ENCODE data around the gene INTS11.

INTS11 gene

GRCh38 chr1:1283821-1284220, 40.6 kb downstream of the INTS11 start:
- TF ChIP-seq ZNF274 (IDR thresholded peaks at IDR 0.05; ENCODE audit: low read depth, low read length): no peak

GRCh38 chr1:1282998-1283397, 41.5 kb downstream of the INTS11 start:
- no peak overlapping the region for H3K4me3 ChIP-seq (ENCODE audit: low read length)
- no peak for TF ChIP-seq ZNF274 (IDR thresholded peaks at IDR 0.05; ENCODE audit: low read depth, low read length)

More at GRCh38 chr1:1283821-1284220, 40.6 kb downstream of the INTS11 start:
- no peak overlapping the region for H3K4me3 ChIP-seq (ENCODE audit: low read length)

GRCh38 chr1:1281533-1282321, 42.7 kb downstream of the INTS11 start:
- no peak for TF ChIP-seq ZNF274 (IDR thresholded peaks at IDR 0.05; ENCODE audit: low read depth, low read length)
- no peak overlapping the region for H3K4me3 ChIP-seq (ENCODE audit: low read length)

- TF ChIP-seq ZNF274 (IDR thresholded peaks at IDR 0.05; ENCODE audit: low read depth, low read length): no peak
- H3K4me3 ChIP-seq (ENCODE audit: low read length): no peak overlapping the region
Measured at GRCh38 chr1:1280782-1281481, 43.5 kb downstream of the INTS11 start.

- TF ChIP-seq ZNF274 (IDR thresholded peaks at IDR 0.05; ENCODE audit: low read depth, low read length): no peak
- H3K4me3 ChIP-seq (ENCODE audit: low read length): no peak overlapping the region
Measured at GRCh38 chr1:1279028-1279427, 45.4 kb downstream of the INTS11 start.

GRCh38 chr1:1278620-1279019, 45.8 kb downstream of the INTS11 start:
- H3K4me3 ChIP-seq (ENCODE audit: low read length): no peak overlapping the region
- no peak for TF ChIP-seq ZNF274 (IDR thresholded peaks at IDR 0.05; ENCODE audit: low read depth, low read length)

GRCh38 chr1:1275836-1276235, 48.6 kb downstream of the INTS11 start:
- H3K4me3 ChIP-seq (ENCODE audit: low read length): no peak overlapping the region
- no peak for TF ChIP-seq ZNF274 (IDR thresholded peaks at IDR 0.05; ENCODE audit: low read depth, low read length)

- H3K4me3 ChIP-seq (ENCODE audit: low read length): no peak overlapping the region
- no peak for TF ChIP-seq ZNF274 (IDR thresholded peaks at IDR 0.05; ENCODE audit: low read depth, low read length)
Measured at GRCh38 chr1:1274931-1275431, 49.5 kb downstream of the INTS11 start.

- peak overlapping the region; percentile 69 for H3K4me3 ChIP-seq (ENCODE audit: low read length)
- no peak for TF ChIP-seq ZNF274 (IDR thresholded peaks at IDR 0.05; ENCODE audit: low read depth, low read length)
Measured at GRCh38 chr1:1274299-1274930, 50.0 kb downstream of the INTS11 start.

- H3K4me3 ChIP-seq (ENCODE audit: low read length): peak within 1 kb of the TSS; percentile 93
- no peak for TF ChIP-seq ZNF274 (IDR thresholded peaks at IDR 0.05; ENCODE audit: low read depth, low read length)
Measured at GRCh38 chr1:1273512-1274298, 50.8 kb downstream of the INTS11 start, which contains the start of gene UBE2J2. UBE2J2 (minus strand) TSS chr1:1273854; CDS start chr1:1267992, 5,862 bp downstream.

GRCh38 chr1:1273209-1273511, 51.3 kb downstream of the INTS11 start:
- peak overlapping the region; percentile 93 for H3K4me3 ChIP-seq (ENCODE audit: low read length)
- no peak for TF ChIP-seq ZNF274 (IDR thresholded peaks at IDR 0.05; ENCODE audit: low read depth, low read length)

- no peak for TF ChIP-seq ZNF274 (IDR thresholded peaks at IDR 0.05; ENCODE audit: low read depth, low read length)
- peak overlapping the region; percentile 93 for H3K4me3 ChIP-seq (ENCODE audit: low read length)
Measured at GRCh38 chr1:1272341-1273208, 51.9 kb downstream of the INTS11 start.

- no peak for TF ChIP-seq ZNF274 (IDR thresholded peaks at IDR 0.05; ENCODE audit: low read depth, low read length)
- no peak overlapping the region for H3K4me3 ChIP-seq (ENCODE audit: low read length)
Measured at GRCh38 chr1:1270813-1271212, 53.6 kb downstream of the INTS11 start.
